Immature natural killer cell (primary cell): ENCODE results near the gene ST6GALNAC4. TPM values are rescaled to one million over a fixed set of nuclear protein-coding genes. Genes with fewer than 3 reads are reported as not detected.

ENCODE experiments used
- polyA plus RNA-seq, 3 donors: library from polyadenylated mRNA; unstranded; fragments of 300-500 nt; fragmentation: Illumina TruSeq; gene quantifications; one replicate each; pipeline ENCODE4 v1.2.3, GENCODE V29; 2021

ST6GALNAC4 gene
- polyA plus RNA-seq, 3 donors from 2014 or later, result 8.7 to 20.1 (median 9.1) TPM

Other genes starting within 250 kb of the ST6GALNAC4 start
- under 1 TPM in 2 of 3 donors, not detected in 1; 0.24 to 0.25 TPM for gene CFAP157, start 210.1 kb downstream of the ST6GALNAC4 start, polyA plus RNA-seq
- 10 to 100 TPM; 36.6 to 40.6 (median 39.7) TPM for gene PTRH1, start 201.4 kb downstream of the ST6GALNAC4 start, polyA plus RNA-seq
- 1 to 10 TPM in 2 of 3 donors, not detected in 1; 1.3 to 2.4 TPM for gene TTC16, start 201.0 kb downstream of the ST6GALNAC4 start, polyA plus RNA-seq
- 10 to 100 TPM; 38.9 to 55.1 (median 49.9) TPM for gene TOR2A, start 181.7 kb downstream of the ST6GALNAC4 start, polyA plus RNA-seq
- gene SH2D3C, start 138.4 kb downstream of the ST6GALNAC4 start, polyA plus RNA-seq, result 10 to 100 TPM; 16.9 to 86.2 (median 18.7) TPM
- 10 to 100 TPM; 44.6 to 83.1 (median 58.1) TPM for gene CDK9, start 131.0 kb downstream of the ST6GALNAC4 start, polyA plus RNA-seq
- 10 to 100 TPM; 77.3 to 97.7 (median 89.1) TPM for gene FPGS, start 114.2 kb downstream of the ST6GALNAC4 start, polyA plus RNA-seq
- gene ENG, start 62.4 kb downstream of the ST6GALNAC4 start, polyA plus RNA-seq, result 10 to 100 TPM in 1 of 3 donors, 1 to 10 TPM in 2; 7.2 to 12.1 (median 8.6) TPM
- 1 to 10 TPM in 1 of 3 donors, under 1 TPM in 1, not detected in 1; 0.12 to 1.0 TPM for gene AK1, start 39.4 kb downstream of the ST6GALNAC4 start, polyA plus RNA-seq
- gene ST6GALNAC6, start 17.4 kb downstream of the ST6GALNAC4 start, polyA plus RNA-seq, result 10 to 100 TPM; 84.0 to 97.8 (median 94.1) TPM
- gene PIP5KL1, start 13.7 kb upstream of the ST6GALNAC4 start, polyA plus RNA-seq, result under 1 TPM in 2 of 3 donors, not detected in 1; 0.14 to 0.18 TPM
- 10 to 100 TPM; 48.0 to 79.7 (median 59.8) TPM for gene DPM2, start 20.8 kb upstream of the ST6GALNAC4 start, polyA plus RNA-seq
- gene EEIG1, start 63.9 kb upstream of the ST6GALNAC4 start, polyA plus RNA-seq, result 10 to 100 TPM in 2 of 3 donors, 1 to 10 TPM in 1; 7.6 to 19.6 (median 14.7) TPM
- 10 to 100 TPM in 2 of 3 donors, 1 to 10 TPM in 1; 5.1 to 17.2 (median 10.5) TPM for gene NAIF1, start 150.3 kb upstream of the ST6GALNAC4 start, polyA plus RNA-seq
- gene SLC25A25, start 151.2 kb upstream of the ST6GALNAC4 start, polyA plus RNA-seq, result 1 to 10 TPM; 2.8 to 8.8 (median 4.9) TPM
- 10 to 100 TPM; 31.4 to 60.9 (median 56.6) TPM for gene PTGES2, start 210.7 kb upstream of the ST6GALNAC4 start, polyA plus RNA-seq
- gene LCN2, start 232.4 kb upstream of the ST6GALNAC4 start, polyA plus RNA-seq, result under 1 TPM in 2 of 3 donors, not detected in 1; 0.44 to 0.66 TPM
- 100 to 1,000 TPM; 115 to 194 (median 182) TPM for gene BBLN, start 243.2 kb upstream of the ST6GALNAC4 start, polyA plus RNA-seq